ENCODE measurements around the gene ZCCHC24.
"Not testable (repeated sequence)": the region's sequence is repeated elsewhere in the genome, so short reads cannot be mapped to it uniquely, and the experiment has no call there.

The ZCCHC24 gene

DNA sequence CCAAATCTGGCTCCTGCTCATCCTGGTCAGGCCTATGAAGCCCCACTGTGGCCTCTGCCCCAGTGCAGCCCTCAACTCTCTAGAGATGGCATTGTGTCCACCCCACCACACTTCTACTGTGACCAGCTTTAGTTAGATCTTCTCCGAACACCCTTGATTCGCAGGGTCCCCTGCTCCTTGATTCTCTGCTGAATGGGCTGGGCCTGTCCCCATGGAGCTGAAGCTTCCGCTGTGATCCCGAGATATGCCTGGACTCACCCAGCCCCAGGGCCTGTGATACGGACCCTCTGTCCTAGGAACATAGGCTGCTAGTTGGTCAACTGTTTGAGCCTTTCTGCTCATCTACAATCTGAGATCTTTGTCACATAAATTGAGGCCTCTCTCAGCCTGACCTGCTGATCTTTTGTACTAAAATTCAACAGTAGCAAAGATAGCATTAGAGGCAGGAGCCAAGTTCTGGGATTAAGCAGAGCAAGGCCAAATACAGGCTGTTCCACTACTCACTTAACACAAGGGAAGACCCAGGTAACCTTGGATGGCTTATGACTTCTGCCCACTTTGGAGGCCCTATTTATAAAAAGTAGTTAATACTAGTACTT is 104.7 kb downstream of the ZCCHC24 start:
- no peak for DNase-seq

DNA sequence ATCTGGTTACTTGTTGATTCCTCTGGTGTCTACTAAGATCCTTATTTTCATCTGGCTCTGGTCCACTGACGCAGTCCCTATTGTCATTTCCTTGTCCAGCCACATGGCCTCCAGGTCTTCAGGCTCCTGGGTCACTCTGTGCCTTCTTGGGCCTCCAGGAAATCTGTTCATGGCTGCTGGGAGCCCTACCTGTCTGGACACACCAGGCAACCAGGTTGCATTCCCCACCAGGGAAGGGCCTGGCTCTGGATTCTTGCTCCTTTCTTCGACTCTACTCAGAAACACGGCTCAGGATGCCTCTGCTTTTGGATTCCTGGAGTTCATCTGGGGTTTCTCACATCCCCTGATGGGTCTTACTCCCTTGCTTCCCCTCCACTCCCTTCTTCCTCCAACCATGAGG is 106.2 kb downstream of the ZCCHC24 start:
- DNase-seq = no peak

DNA sequence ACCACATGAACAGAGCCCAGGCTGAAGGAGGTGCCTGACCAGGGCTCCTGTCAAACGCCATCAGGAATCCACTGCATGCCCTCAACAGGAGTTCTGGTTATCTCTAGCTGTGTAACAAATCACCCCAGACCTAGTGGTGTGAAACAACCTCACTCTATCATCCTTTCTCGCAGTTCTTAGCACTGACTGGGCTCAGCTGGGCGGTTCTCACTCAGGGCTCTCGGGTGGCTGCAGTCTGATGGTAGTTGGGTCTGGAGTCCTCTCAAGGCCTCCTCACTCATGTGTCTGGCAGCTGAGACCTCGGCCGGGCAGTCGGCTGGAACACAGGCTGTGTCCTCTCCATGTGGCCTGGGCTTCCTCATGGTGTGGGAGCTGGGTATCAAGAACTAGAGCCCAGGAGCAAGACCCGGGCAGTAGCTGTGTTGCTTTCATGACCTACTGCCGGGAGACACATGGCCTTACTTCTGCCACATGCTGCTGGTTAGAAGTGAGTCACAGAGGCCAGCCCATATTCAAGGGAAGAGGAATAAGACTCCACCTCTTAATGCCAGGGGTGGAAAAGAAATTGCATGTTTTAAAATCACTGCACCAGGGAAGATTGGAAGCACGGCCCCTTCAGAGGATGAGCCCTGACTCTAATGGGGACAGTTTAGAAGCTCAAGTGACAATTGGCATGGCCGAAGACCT is 107.5 kb downstream of the ZCCHC24 start:
- DNase-seq = not testable (repeated sequence)

DNA sequence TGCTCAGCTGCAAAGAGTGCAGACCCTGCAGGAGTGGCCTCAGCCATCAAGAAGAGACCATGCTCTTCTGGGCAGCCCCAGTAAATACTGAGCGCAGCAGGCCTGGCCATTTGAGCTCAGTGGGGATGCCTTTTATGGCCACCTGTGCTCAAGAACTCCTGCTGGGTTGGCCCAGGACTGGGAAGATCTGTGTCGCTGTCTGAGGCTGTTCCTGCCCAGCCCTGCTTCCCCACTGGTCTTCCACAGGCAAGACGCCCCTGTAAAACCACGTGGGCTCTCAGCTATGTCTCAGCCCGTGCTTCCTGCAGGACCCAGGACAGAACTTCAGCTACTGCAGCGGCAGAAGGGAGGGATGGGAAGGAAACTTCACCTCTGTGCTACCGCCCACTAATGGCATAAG is 108.7 kb downstream of the ZCCHC24 start:
- DNase-seq = no peak

DNA sequence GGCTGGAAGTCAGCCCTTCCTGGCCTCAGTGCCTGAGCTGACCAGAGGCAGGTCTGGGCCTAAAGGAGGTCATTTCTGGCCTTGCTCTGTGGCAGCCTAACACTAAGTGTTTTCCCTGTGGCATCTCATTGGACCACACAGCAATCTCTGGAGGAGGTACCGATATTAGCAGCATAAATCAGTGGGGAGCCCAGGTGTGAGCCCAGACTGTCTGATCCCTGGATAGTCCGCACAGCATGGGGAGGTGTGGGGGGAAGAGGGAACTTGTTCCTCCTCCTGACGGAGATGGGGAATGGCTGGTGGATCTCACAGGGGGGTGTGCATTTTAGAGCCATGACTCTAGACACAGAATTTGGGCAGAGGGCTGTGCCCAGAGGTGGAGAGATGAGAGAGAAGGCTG is 109.1 kb downstream of the ZCCHC24 start:
- DNase-seq = no peak

DNA sequence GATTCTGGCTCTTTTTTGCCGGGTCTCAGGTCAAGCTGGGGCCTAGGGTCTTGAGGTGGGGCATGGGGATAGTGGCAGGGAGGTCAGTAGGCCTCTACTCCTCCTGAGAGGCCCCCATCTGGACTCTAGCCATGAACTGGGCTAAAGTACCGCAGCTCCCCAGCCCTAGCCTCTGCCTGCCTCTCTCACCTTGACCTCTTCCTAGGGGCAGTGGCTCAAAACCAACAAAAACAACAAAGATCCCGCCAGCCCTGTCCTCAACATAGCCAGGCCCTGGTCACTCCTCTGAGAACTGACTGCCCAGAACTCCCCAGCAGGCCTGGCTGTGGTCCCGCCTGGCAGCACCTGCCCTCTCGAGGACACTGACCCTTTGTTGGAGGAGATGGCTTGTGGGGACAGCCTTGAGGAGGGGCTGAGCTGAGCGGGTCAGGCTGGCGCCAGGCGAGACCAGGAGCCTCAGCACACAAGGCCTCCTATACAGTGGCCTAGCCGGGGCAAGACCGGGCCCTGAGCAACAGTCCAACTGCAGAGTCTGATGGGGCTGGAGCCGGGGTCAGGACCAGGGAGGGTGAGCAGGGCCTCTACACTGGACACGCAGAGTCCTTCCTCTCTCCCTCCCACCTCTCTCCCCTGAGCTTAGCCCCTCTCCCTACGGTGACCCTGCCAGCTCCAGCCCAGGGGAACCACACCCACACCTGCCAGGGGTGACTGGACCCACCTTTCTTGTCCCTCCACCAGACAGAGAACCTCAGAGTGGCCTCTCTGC is 109.8 kb downstream of the ZCCHC24 start:
- DNase-seq = no peak

DNA sequence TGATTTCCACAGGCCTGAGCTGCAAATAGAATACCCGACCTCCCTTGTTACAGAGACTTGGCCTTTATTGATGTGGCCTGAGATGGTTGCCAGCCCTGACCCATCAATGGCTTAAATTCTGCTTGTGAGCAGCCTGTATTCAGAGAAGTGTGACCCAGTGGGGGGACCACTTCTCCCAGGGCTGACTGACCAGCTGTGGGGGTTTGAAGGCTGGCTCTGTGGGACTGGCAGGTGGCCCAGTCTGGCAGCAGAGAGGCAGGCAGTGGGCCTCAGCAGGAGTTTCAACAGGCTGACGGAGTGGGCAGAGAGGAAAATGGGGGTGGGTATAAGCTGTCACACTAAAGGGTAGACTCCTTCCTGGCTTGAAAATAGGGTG is 110.3 kb downstream of the ZCCHC24 start:
- DNase-seq = no peak

DNA sequence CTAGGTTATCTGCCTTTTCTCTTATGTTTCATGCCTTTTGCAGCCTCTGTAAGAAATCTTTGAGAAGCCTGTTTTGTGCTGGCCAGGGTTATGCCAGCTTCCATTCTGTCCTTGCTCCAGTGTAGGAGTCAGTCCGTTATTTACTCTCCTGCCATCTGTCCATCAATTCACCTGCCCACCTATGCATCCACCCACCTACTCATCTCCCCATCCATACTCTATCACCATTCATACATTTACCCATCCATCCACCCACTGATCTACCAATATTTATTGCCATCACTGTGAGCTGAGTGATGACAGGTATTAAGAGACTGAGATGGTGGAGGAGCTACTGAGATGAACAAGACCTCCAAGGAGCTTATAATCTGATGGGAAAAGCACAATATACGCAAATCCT is 110.9 kb downstream of the ZCCHC24 start:
- no peak for DNase-seq

DNA sequence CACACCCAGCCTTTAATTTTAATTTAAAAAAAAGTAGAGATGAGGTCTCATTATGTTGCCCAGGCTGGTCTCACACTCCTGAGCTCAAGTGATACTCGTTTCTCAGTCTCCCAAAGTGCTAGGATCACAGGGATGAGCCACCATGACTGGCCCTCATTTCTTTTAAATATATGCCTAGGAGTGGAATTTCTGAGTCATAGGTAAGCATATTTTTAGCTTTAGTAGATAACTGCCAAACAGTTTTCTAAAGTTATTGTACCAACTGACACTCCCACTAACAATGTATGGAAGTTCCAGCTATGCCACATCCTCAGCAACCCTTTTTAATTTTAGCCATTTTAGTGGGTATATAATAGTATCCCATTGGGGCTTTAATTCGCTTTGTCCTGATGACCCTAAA is 111.9 kb downstream of the ZCCHC24 start:
- no peak for DNase-seq

DNA sequence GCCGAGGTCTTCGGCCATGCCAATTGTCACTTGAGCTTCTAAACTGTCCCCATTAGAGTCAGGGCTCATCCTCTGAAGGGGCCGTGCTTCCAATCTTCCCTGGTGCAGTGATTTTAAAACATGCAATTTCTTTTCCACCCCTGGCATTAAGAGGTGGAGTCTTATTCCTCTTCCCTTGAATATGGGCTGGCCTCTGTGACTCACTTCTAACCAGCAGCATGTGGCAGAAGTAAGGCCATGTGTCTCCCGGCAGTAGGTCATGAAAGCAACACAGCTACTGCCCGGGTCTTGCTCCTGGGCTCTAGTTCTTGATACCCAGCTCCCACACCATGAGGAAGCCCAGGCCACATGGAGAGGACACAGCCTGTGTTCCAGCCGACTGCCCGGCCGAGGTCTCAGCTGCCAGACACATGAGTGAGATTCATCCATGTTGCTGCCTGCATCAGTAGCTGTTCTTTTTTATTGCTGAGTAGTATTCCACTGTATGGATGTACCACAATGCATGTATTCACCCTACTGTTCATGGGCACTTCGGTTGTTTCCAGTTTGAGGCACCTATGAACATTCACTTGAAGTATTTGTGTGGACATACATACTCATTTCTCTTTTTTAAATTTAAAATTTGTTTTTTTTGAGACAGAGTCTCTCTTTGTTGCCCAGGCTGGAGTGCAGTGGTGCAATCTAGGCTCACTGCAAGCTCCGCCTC is 112.7 kb downstream of the ZCCHC24 start:
- DNase-seq = not testable (repeated sequence)

All from NCI-H2029 treated with DMSO at 0.1 percent for 48 hours (cell line).